ENCODE data around the gene TRAPPC11. TPM values are rescaled to one million over a fixed set of nuclear protein-coding genes. Genes with fewer than 3 reads are reported as not detected.
A peak's percentile ranks its signal among the peaks of the same experiment; 100 is the strongest.

TRAPPC11 gene
- total and polyA plus RNA-seq, 2 of the 13 experiments (the other 11 are each of a cell fraction or from before 2014, with no cell fraction given), result 18.0 to 23.2 TPM

- TF ChIP-seq SRSF9 (IDR thresholded peaks at IDR 0.05; ENCODE audit: borderline replicate concordance, insufficient read depth, low read depth, low read length, poor library complexity, severe bottlenecking) (no peak), MEIS1 (CRISPR knock-in tag; IDR thresholded peaks at IDR 0.05; ENCODE audit: borderline replicate concordance) (no peak), JARID2 (CRISPR knock-in tag; IDR thresholded peaks at IDR 0.05; ENCODE audit: insufficient replicate concordance) (no peak), TFDP1 (CRISPR knock-in tag; IDR thresholded peaks at IDR 0.05; ENCODE audit: borderline replicate concordance) (no peak), RBAK (CRISPR knock-in tag; IDR thresholded peaks at IDR 0.05) (no peak), PBX3 (CRISPR knock-in tag; IDR thresholded peaks at IDR 0.05; ENCODE audit: borderline replicate concordance) (no peak), ZFP36L1 (CRISPR knock-in tag; IDR thresholded peaks at IDR 0.05) (no peak), BCL3 (CRISPR knock-in tag; IDR thresholded peaks at IDR 0.05) (no peak; the same call in 1 of the 2 replicates), SMAD1 (CRISPR knock-in tag; IDR thresholded peaks at IDR 0.05; ENCODE audit: borderline replicate concordance, low read depth) (no peak), PRDM15 (CRISPR knock-in tag; IDR thresholded peaks at IDR 0.05) (peak; percentile 77), ZNF646 (CRISPR knock-in tag; IDR thresholded peaks at IDR 0.05) (no peak), ZNF337 (CRISPR knock-in tag; IDR thresholded peaks at IDR 0.05; ENCODE audit: borderline replicate concordance, low read depth) (no peak)
Measured at GRCh38 chr4:183721207-183722081, 62.4 kb downstream of the TRAPPC11 start (continued).
